AML-193 (cell line): ENCODE data around the gene PCDHA6.
"Not testable (repeated sequence)": the region's sequence is repeated elsewhere in the genome, so short reads cannot be mapped to it uniquely, and the experiment has no call there.

Experiments used
- DNase-seq, 2 experiments: peaks; one replicate each; lab custom pipeline; 2025; lab: John Stamatoyannopoulos, UW

Gene PCDHA6

DNA sequence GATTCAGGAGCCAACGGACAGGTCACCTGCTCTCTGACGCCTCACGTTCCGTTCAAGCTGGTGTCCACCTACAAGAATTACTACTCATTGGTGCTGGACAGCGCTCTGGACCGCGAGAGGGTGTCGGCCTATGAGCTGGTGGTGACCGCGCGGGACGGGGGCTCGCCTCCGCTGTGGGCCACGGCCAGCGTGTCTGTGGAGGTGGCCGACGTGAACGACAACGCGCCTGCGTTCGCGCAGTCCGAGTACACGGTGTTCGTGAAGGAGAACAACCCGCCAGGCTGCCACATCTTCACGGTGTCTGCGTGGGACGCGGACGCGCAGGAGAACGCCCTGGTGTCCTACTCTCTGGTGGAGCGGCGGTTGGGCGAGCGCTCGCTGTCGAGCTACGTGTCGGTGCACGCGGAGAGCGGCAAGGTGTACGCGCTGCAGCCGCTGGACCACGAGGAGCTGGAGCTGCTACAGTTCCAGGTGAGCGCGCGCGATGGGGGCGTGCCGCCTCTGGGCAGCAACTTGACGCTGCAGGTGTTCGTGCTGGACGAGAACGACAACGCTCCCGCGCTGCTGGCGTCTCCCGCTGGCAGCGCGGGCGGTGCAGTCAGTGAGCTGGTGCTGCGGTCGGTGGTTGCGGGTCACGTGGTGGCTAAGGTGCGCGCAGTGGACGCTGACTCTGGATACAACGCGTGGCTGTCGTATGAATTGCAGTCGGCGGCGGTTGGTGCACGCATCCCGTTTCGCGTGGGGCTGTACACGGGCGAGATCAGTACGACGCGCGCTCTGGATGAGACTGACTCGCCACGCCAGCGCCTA lies 29.6 kb downstream of the PCDHA6 start:
- no peak for DNase-seq

DNA sequence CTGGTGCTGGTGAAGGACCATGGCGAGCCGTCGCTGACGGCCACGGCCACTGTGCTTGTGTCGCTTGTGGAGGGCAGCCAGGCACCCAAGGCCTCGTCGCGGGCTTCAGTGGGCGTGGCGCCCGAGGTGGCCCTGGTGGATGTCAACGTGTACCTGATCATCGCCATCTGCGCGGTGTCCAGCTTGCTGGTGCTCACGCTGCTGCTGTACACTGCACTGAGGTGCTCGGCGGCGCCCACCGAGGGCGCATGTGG lies 30.2 kb downstream of the PCDHA6 start:
- no peak for DNase-seq

DNA sequence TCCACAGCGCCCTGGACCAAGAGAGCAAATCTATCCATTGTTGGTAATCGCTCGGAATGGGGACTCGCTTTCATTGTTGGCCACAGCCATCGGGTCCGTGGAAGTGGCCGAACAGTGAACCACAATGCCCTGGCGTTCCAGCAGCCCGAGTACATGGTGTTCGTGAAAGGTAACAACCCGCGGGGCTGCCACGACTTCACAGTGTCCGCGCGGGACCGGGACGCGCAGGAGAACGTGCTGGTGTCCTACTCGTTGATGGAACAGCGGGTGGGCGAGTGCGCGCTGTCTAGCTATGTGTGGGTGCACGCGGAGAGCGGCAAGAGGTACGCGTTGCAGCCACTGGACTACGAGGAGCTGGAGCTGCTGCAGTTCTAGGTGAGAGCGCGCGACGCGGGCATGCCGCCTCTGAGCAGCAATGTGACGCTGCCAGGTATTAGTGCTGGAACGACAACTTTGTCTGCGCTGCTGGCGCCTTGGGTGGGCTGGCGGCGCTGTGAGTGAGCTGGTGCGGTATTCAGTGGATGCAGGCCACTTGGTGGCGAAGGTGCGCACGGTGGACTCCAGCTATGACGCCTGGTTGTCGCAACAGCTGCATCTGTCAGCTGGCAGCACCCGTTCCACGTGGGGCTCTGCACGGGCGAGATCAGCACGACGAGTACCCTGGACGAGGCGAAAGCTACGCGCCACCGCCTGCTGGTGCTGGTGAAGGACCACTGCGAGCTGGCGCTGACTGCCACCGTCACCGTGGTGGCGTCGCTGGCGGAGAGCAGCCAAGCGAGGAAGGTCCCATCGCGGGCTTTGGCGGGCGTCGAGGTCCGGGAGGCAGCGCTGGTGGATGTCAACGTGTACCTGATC lies 34.9 kb downstream of the PCDHA6 start:
- DNase-seq: no peak

DNA sequence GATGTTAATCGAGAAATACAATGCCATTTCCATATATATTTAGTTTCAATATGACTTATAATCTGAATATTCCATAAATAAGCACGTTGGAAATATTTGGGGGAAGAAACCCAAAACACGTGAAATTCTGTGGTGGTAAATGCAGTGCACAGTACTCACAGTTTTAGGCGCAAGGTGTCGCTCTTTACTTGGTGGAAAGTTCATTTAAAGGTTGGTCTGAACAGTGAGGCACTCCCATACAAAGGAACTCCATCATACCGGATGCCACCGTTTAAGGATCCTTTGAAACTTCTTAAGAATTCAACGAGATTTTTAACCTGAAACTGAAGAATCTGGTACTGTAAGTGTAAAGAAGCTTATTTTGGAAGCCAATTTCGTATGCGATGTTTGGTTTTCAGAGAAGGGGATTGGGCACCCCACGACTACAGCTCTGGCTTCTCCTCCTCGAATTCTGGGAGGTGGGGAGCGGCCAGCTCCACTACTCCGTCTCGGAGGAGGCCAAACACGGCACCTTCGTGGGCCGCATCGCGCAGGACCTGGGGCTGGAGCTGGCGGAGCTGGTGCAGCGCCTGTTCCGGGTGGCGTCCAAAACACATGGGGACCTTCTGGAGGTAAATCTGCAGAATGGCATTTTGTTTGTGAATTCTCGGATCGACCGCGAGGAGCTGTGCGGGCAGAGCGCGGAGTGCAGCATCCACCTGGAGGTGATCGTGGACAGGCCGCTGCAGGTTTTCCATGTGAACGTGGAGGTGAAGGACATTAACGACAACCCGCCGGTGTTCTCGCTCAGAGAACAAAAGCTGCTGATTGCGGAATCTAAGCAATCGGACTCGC lies 41.2 kb downstream of the PCDHA6 start, which contains the start of gene PCDHA11:
PCDHA11 (plus strand) TSS at position 237 of the 834 bp plus-strand sequence; CDS start at position 384, 147 bp downstream.
- DNase-seq: no peak

DNA sequence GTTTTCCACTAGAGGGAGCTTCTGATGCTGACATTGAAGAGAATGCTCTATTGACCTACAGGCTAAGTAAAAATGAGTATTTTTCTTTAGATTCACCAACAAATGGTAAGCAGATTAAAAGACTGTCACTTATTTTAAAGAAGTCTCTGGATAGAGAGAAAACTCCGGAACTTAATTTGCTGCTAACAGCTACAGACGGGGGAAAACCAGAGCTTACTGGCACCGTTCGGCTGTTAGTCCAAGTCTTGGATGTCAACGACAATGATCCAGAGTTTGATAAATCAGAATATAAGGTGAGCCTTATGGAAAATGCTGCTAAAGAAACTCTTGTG lies 41.8 kb downstream of the PCDHA6 start:
- no peak for DNase-seq

DNA sequence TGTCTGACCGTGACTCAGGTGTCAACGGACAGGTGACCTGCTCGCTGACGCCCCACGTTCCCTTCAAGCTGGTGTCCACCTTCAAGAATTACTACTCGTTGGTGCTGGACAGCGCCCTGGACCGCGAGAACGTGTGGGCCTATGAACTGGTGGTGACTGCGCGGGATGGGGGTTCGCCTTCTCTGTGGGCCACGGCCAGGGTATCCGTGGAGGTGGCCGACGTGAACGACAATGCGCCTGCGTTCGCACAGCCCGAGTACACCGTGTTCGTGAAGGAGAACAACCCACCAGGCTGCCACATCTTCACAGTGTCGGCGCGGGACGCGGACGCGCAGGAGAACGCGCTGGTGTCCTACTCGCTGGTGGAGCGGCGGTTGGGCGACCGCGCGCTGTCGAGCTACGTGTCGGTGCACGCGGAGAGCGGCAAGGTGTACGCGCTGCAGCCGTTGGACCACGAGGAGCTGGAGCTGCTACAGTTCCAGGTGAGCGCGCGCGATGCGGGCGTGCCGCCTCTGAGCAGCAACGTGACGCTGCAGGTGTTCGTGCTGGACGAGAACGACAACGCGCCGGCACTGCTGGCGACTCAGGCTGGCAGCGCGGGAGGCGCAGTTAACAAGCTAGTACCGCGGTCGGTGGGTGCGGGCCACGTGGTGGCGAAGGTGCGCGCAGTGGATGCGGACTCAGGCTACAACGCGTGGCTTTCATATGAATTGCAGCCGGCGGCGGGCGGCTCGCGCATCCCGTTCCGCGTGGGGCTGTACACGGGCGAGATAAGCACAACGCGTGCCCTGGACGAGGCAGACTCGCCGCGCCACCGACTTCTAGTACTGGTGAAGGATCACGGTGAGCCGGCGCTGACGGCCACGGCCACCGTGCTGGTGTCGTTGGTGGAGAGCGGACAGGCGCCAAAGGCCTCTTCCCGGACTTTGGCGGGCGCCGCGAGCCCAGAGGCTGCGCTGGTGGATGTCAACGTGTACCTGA lies 42.8 kb downstream of the PCDHA6 start:
- DNase-seq: no peak

DNA sequence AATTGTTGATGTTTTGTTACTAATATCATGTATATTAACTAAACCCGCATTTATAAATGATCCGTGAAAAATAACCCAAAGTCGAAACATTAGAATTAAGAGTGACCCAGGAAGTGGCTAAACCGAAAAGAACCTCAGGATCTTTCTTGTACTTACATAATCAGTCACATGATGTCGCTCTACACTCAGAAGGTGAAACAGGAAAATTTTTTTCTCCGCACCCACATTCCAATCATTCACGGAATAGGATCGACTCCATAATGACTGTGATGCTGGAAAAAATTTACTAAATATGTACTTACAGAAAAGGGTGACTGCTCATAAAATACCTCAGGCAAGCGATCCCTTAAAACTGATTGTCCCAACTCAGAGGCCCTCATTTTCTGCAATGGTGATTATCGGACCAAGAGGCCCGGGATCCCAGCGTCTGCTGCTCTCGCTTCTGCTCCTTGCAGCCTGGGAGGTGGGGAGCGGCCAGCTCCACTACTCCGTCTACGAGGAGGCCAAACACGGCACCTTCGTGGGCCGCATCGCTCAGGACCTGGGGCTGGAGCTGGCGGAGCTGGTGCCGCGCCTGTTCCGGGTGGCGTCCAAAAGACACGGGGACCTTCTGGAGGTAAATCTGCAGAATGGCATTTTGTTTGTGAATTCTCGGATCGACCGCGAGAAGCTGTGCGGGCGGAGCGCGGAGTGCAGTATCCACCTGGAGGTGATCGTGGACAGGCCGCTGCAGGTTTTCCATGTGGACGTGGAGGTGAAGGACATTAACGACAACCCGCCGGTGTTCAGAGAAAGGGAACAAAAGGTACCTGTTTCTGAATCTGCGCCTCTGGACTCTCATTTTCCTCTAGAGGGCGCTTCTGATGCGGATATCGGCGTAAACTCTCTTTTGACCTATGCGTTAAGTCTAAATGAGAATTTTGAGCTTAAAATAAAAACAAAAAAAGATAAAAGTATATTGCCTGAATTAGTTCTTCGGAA lies 47.6 kb downstream of the PCDHA6 start, which contains the start of gene PCDHA12:
PCDHA12 (plus strand) TSS at position 224 of the 981 bp plus-strand sequence; CDS start at position 389, 165 bp downstream.
- DNase-seq: no peak

DNA sequence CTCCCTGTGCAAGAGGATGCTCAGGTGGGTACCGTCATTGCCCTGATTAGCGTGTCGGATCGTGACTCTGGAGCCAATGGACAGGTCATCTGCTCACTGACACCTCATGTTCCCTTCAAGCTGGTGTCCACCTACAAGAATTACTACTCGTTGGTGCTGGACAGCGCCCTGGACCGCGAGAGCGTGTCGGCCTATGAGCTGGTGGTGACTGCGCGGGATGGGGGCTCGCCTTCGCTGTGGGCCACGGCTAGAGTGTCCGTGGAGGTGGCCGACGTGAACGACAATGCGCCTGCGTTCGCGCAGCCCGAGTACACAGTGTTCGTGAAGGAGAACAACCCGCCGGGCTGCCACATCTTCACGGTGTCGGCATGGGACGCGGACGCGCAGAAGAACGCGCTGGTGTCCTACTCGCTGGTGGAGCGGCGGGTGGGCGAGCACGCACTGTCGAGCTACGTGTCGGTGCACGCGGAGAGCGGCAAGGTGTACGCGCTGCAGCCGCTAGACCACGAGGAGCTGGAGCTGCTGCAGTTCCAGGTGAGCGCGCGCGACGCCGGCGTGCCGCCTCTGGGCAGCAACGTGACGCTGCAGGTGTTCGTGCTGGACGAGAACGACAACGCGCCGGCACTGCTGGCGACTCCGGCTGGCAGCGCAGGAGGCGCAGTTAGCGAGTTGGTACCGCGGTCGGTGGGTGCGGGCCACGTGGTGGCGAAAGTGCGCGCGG lies 48.9 kb downstream of the PCDHA6 start:
- not testable (repeated sequence) for DNase-seq

DNA sequence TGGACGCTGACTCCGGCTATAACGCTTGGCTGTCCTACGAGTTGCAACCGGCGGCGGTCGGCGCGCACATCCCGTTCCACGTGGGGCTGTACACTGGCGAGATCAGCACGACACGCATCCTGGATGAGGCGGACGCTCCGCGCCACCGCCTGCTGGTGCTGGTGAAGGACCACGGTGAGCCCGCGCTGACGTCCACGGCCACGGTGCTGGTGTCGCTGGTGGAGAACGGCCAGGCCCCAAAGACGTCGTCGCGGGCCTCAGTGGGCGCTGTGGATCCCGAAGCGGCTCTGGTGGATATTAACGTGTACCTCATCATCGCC lies 49.5 kb downstream of the PCDHA6 start:
- DNase-seq: no peak
